ENCODE results near the gene EPN2.
A peak's percentile ranks its signal among the peaks of the same experiment; 100 is the strongest.

The EPN2 gene

GRCh38 chr17:19335951-19336631, 98.9 kb downstream of the EPN2 start:
- Histone ChIP-seq H3K9me3 (no peaks in the 10 kb centered on the region), H3K4me1 (no peaks in the 10 kb centered on the region), H3K36me3 (no peaks in the 10 kb centered on the region), H3K27me3 (no peaks in the 10 kb centered on the region), H3K4me3 (ENCODE audit: low read depth, low read length) (no peak overlapping the region)
- TF ChIP-seq, protein P1, sequence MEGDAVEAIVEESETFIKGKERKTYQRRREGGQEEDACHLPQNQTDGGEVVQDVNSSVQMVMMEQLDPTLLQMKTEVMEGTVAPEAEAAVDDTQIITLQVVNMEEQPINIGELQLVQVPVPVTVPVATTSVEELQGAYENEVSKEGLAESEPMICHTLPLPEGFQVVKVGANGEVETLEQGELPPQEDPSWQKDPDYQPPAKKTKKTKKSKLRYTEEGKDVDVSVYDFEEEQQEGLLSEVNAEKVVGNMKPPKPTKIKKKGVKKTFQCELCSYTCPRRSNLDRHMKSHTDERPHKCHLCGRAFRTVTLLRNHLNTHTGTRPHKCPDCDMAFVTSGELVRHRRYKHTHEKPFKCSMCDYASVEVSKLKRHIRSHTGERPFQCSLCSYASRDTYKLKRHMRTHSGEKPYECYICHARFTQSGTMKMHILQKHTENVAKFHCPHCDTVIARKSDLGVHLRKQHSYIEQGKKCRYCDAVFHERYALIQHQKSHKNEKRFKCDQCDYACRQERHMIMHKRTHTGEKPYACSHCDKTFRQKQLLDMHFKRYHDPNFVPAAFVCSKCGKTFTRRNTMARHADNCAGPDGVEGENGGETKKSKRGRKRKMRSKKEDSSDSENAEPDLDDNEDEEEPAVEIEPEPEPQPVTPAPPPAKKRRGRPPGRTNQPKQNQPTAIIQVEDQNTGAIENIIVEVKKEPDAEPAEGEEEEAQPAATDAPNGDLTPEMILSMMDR (IDR thresholded peaks at IDR 0.05; ENCODE audit: low read depth, low read length): no peak
- no peak for DNase-seq

- H3K4me3 ChIP-seq (ENCODE audit: low read depth, low read length): no peak overlapping the region
- no peaks in the 10 kb centered on the region for H3K27me3 ChIP-seq
- no peaks in the 10 kb centered on the region for H3K9me3 ChIP-seq
- TF ChIP-seq, protein P1 (IDR thresholded peaks at IDR 0.05; ENCODE audit: low read depth, low read length): no peak
- H3K4me1 ChIP-seq: no peaks in the 10 kb centered on the region
- no peaks in the 10 kb centered on the region for H3K36me3 ChIP-seq
- no peak for DNase-seq
Measured at GRCh38 chr17:19336938-19337711, 100.0 kb downstream of the EPN2 start.

GRCh38 chr17:19337712-19338023, 100.5 kb downstream of the EPN2 start:
- no peak for DNase-seq
- TF ChIP-seq, protein P1 (IDR thresholded peaks at IDR 0.05; ENCODE audit: low read depth, low read length): no peak
- Histone ChIP-seq H3K27me3 (no peaks in the 10 kb centered on the region), H3K4me3 (ENCODE audit: low read depth, low read length) (no peak overlapping the region), H3K9me3 (no peaks in the 10 kb centered on the region), H3K36me3 (no peaks in the 10 kb centered on the region), H3K4me1 (no peaks in the 10 kb centered on the region)

- no peaks in the 10 kb centered on the region for H3K27me3 ChIP-seq
- no peaks in the 10 kb centered on the region for H3K9me3 ChIP-seq
- peak; percentile 62 for DNase-seq
- TF ChIP-seq, protein P1 (IDR thresholded peaks at IDR 0.05; ENCODE audit: low read depth, low read length): peak; percentile 66
- no peaks in the 10 kb centered on the region for H3K36me3 ChIP-seq
- H3K4me3 ChIP-seq (ENCODE audit: low read depth, low read length): no peak overlapping the region
- H3K4me1 ChIP-seq: no peaks in the 10 kb centered on the region
Measured at GRCh38 chr17:19338031-19338990, 101.1 kb downstream of the EPN2 start.

DNA sequence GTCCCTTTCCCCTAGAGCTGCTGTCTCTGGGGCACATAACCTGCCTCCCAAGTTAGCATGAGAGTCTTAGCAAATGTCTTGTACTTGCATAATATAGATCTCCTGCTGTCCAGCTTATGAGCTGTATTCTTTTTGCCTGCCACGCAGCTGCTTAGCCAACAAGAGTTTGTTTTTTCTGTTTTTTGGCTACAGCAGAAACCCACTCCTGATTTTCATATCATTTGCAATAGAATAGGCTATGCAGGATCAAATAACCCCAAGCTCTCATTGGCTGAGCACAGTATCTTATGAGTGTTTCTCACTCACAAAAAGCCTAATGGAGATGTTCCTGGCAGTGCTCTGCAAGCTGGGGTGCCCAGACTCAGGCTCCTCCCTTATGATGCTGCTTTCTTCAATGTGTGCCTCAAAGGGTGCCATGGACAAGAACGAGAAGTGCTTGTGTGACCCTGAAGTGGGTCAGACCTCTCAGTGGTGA, 102.2 kb downstream of the EPN2 start:
- TF ChIP-seq, protein P1 (IDR thresholded peaks at IDR 0.05; ENCODE audit: low read depth, low read length): no peak
- no peaks in the 10 kb centered on the region for H3K4me1 ChIP-seq
- DNase-seq: no peak
- H3K36me3 ChIP-seq: no peaks in the 10 kb centered on the region
- H3K9me3 ChIP-seq: no peaks in the 10 kb centered on the region
- no peaks in the 10 kb centered on the region for H3K27me3 ChIP-seq
- no peak overlapping the region for H3K4me3 ChIP-seq (ENCODE audit: low read depth, low read length)

Data from BE2C (cell line).